ENCODE results near the gene SUSD1.

DNA sequence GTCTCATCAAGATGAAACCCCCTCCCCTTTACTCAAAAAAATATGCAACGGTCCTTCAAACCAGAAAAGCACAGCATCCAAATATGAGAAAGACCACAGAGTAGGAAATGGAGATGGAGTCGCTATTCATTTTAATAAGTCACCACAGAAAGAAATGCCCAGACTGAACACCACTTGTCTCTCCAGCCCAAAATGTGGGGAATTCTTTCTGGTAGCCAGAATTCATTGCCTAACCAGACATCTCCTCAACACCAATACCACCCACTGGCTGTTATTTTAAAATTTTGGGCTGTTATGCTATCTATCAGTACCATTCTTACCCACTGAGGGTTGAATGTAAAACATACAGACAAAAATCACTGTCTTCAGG, 100.1 kb downstream of the SUSD1 start:
- TF ChIP-seq CTCF (IDR thresholded peaks at IDR 0.05) (no peak), POLR2A (IDR thresholded peaks at IDR 0.05) (no peak)

Data from lower leg skin (tissue), 3 donors.